ENCODE results near the gene CD300H. TPM values are rescaled to one million over a fixed set of nuclear protein-coding genes. Genes with fewer than 3 reads are reported as not detected.

The CD300H gene
- total RNA-seq, 1 experiment from 2014 or later: not detected

GRCh38 chr17:74549343-74549742 lies 18.0 kb downstream of the CD300H start:
- Mint-ChIP-seq H3K27me3 (ENCODE audit: unreplicated experiment) (peaks cover 96% of the 10 kb centered on the region), H3K4me3 (ENCODE audit: low read depth, unreplicated experiment) (no peak overlapping the region), H3K4me1 (ENCODE audit: low read depth, unreplicated experiment) (no peaks in the 10 kb centered on the region), H3K9me3 (ENCODE audit: low read depth, unreplicated experiment) (no peaks in the 10 kb centered on the region), H3K27ac (ENCODE audit: unreplicated experiment) (no peak overlapping the region), H3K36me3 (ENCODE audit: insufficient read depth, unreplicated experiment) (no peaks in the 10 kb centered on the region)
- BruUV-seq (replicated peaks): no TSS peak
- CTCF ChIA-PET: no interaction called here
- intact Hi-C loops (cut with micrococcal nuclease; ENCODE audit: unreplicated experiment): no loop called here
- TF ChIP-seq CTCF (IDR thresholded peaks at IDR 0.05; ENCODE audit: unreplicated experiment): no peak
- DNase-seq: no peak

- TF ChIP-seq CTCF (IDR thresholded peaks at IDR 0.05; ENCODE audit: unreplicated experiment): no peak
- Mint-ChIP-seq H3K27ac (ENCODE audit: unreplicated experiment) (no peak overlapping the region), H3K4me1 (ENCODE audit: low read depth, unreplicated experiment) (no peaks in the 10 kb centered on the region), H3K36me3 (ENCODE audit: insufficient read depth, unreplicated experiment) (no peaks in the 10 kb centered on the region), H3K9me3 (ENCODE audit: low read depth, unreplicated experiment) (no peaks in the 10 kb centered on the region), H3K27me3 (ENCODE audit: unreplicated experiment) (peaks cover 91% of the 10 kb centered on the region), H3K4me3 (ENCODE audit: low read depth, unreplicated experiment) (no peak overlapping the region)
- intact Hi-C loops (cut with micrococcal nuclease; ENCODE audit: unreplicated experiment): no loop called here
- no peak for DNase-seq
- BruUV-seq (replicated peaks): no TSS peak
- CTCF ChIA-PET: no interaction called here
Measured at GRCh38 chr17:74547736-74548135, 19.6 kb downstream of the CD300H start.

GRCh38 chr17:74547264-74547663 lies 20.0 kb downstream of the CD300H start:
- no peaks in the 10 kb centered on the region for H3K36me3 Mint-ChIP-seq (ENCODE audit: insufficient read depth, unreplicated experiment)
- no peak overlapping the region for H3K27ac Mint-ChIP-seq (ENCODE audit: unreplicated experiment)
- DNase-seq: no peak
- H3K9me3 Mint-ChIP-seq (ENCODE audit: low read depth, unreplicated experiment): no peaks in the 10 kb centered on the region
- BruUV-seq (replicated peaks): no TSS peak
- CTCF ChIA-PET: no interaction called here
- peaks cover 91% of the 10 kb centered on the region for H3K27me3 Mint-ChIP-seq (ENCODE audit: unreplicated experiment)
- no peak overlapping the region for H3K4me3 Mint-ChIP-seq (ENCODE audit: low read depth, unreplicated experiment)
- intact Hi-C loops (cut with micrococcal nuclease; ENCODE audit: unreplicated experiment): no loop called here
- no peaks in the 10 kb centered on the region for H3K4me1 Mint-ChIP-seq (ENCODE audit: low read depth, unreplicated experiment)
- TF ChIP-seq CTCF (IDR thresholded peaks at IDR 0.05; ENCODE audit: unreplicated experiment): no peak

- Mint-ChIP-seq H3K9me3 (ENCODE audit: low read depth, unreplicated experiment) (no peaks in the 10 kb centered on the region), H3K27me3 (ENCODE audit: unreplicated experiment) (peaks cover 91% of the 10 kb centered on the region), H3K36me3 (ENCODE audit: insufficient read depth, unreplicated experiment) (no peaks in the 10 kb centered on the region), H3K4me3 (ENCODE audit: low read depth, unreplicated experiment) (no peak overlapping the region), H3K27ac (ENCODE audit: unreplicated experiment) (no peak overlapping the region), H3K4me1 (ENCODE audit: low read depth, unreplicated experiment) (no peaks in the 10 kb centered on the region)
- no peak for TF ChIP-seq CTCF (IDR thresholded peaks at IDR 0.05; ENCODE audit: unreplicated experiment)
- CTCF ChIA-PET: no interaction called here
- no TSS peak for BruUV-seq (replicated peaks)
- intact Hi-C loops (cut with micrococcal nuclease; ENCODE audit: unreplicated experiment): no loop called here
- no peak for DNase-seq
Measured at GRCh38 chr17:74546586-74546985, 20.7 kb downstream of the CD300H start.
